ENCODE results near the gene PDIA4.

- no peak for TF ChIP-seq CTCF (IDR thresholded peaks at IDR 0.05; ENCODE audit: low read length)
- no peak for TF ChIP-seq EZH2 (IDR thresholded peaks at IDR 0.05; ENCODE audit: borderline replicate concordance, low read length)
Observed at GRCh38 chr7:148975896-148976295, 52.4 kb downstream of the PDIA4 start.

All from OCI-LY1 (cell line).